DMS79 treated with DMSO at 0.1 percent for 48 hours (cell line): ENCODE data around the gene STRIP2.
"Not testable (repeated sequence)": the region's sequence is repeated elsewhere in the genome, so short reads cannot be mapped to it uniquely, and the experiment has no call there.

ENCODE experiments used
- DNase-seq: peaks from one replicate; lab custom pipeline; 2025; lab: John Stamatoyannopoulos, UW

Gene STRIP2

DNA sequence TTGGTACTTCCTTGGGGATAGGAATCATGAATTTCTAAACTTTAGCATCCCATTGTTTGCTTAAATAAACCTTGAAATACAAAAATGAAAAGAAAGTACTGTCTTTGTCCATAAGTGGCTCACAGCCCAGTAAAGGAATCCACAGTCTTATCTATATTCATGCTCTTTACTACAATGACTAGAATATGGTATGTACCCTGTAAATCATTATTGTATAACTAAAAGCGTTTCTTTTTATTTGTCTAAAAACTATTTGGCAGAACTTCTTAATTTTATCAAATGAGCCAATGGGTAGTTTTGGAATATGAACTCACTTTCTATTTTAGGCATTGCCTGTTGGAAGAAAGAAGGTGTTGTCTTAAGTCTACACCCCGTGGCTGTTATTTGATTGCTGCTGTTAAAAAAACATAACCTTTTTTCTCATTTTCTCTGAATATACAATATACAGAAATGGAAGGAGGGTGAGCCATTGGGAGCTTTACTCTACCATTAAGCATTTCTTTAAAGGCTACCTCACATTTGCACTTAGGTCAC lies 12.4 kb upstream of the STRIP2 start:
- no peak for DNase-seq

DNA sequence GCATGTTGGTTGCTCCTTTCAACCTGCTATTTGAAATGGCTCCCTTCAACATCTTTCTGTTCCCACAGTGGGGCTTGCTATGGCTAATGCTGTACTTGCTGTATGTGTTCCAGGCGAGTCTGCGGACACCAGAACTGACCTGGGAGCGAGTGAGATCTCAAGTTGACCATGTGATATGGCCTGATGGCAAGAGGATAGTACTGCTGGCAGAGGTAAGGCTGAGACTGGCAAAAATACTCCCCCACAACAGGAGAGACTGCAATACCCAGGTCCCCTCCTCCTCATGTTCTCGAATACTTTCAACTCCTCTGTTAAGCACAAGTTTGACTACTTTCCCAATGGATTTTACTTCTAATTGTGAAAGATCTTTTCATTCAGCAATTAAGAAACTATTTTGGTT lies 11.5 kb upstream of the STRIP2 start:
- no peak for DNase-seq

DNA sequence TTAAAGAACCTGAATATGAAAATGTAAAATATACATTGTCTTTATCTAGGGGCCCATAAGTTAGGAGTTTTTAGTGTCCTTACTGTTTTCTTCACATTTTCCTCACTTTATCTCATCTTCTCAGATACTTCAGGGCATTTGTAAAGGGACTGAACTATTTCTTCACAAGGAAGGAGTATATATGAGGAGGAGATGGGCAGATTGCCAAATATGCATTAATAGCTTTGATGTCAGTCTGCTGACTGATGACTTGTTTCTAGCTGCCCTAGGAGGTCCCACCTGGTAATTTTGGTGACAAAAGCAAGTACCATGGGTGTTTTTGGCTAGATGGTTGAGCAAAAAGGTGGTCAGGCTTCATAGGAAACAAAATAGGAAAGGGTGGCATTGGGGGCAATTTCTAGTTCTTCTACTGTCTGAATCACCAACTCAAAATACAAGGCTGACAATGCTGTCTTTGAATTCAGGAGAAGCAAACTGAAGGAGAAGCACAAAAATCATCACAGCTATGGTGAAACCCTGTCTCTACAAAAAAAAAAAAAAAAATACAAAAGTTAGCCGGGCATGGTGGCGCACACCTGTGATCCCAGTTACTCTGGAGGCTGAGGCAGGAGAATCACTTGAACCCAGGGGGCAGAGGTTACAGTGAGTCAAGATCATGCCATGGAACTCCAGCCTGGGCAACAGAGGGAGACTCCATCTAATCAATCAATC lies 10.4 kb upstream of the STRIP2 start:
- no peak for DNase-seq

DNA sequence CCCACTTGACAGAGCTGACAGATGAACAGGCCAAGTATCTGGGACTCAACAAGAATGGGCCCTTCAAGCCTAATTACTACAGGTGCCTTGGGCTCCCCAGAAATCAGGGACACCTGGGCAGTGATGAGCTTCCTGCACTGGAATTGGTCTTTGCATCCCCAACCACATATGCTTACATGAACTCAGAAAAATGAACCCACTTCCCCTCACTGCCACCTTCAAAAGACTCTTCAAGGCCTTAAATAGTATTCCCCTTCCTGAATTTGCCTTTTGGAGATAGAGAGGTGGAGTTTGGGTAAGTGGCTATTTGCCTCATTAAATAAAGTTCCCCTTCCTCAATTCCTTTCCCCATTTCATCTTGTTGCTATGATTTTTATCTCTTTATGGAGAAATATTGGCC lies 7.8 kb upstream of the STRIP2 start:
- no peak for DNase-seq

DNA sequence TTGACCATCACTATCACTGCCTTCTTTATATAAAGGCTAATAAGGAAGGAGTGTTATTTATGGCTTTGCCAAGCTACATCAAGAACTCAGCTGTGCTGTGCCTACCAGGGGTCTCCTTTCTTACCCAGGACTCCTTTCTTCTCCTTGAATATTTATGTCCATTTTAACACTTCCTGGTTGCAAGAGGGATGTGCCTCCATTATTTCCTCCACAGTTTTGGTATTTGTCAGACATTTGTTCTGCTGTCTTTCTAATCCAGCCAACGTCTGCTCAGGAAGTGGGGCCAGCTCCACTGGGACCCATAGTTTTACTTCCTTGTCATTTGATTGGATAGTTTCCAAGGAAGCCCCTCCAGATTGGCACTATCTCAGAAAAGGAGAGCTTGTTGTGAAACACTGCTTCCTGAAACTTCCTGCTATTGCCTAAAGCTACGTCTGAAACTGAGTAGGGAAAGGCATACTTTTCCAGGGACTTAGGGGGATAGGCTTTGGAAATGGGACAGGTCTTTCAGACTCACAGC lies 6.6 kb upstream of the STRIP2 start:
- no peak for DNase-seq

GRCh38 chr7:129431911-129432643 lies 2.2 kb upstream of the STRIP2 start:
- no peak for DNase-seq

- DNase-seq: peak; percentile 22
Observed at GRCh38 chr7:129434675-129435318, 565 bp downstream of the STRIP2 start.

DNA sequence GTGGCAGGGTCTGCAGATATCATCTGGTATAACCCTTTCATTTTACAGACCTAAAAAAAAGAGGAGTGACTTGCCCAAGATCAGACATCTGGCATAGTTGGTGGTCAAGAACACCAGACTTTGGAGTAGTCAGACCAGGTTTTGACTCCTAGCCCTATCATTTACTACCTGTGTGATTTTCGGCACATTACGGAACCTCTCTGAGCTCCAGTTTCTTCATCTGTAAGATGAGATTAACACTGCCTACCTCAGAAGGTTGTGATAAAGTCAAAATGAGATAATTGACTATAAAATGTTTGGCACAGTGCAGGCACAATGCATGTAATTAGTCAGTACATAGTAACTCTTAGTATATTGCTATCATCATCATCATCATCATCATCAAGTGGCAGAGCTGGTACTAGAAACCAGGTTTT lies 1.2 kb downstream of the STRIP2 start:
- no peak for DNase-seq

GRCh38 chr7:129436335-129436923 lies 2.2 kb downstream of the STRIP2 start:
- DNase-seq: peak; percentile 27

DNA sequence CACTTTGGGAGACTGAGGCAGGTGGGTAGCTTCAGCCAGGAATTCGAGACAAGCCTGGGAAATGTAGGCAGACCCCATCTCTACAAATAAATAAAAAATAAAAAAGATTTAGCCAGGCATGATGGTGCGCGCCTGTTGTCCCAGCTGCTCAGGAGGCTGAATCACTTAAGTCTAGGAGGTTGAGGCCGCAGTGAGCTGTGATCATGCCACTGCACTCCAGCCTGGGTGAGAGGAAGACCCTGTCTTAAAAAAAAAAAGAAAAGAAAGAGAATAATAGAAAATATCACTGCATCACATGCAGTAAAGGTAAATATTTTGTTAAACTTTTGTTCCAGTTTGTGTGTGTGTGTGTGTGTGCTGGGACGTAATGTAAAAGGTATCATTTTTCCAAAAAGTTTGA lies 3.0 kb downstream of the STRIP2 start:
- DNase-seq: no peak

GRCh38 chr7:129438281-129438838 lies 4.1 kb downstream of the STRIP2 start:
- no peak for DNase-seq

DNA sequence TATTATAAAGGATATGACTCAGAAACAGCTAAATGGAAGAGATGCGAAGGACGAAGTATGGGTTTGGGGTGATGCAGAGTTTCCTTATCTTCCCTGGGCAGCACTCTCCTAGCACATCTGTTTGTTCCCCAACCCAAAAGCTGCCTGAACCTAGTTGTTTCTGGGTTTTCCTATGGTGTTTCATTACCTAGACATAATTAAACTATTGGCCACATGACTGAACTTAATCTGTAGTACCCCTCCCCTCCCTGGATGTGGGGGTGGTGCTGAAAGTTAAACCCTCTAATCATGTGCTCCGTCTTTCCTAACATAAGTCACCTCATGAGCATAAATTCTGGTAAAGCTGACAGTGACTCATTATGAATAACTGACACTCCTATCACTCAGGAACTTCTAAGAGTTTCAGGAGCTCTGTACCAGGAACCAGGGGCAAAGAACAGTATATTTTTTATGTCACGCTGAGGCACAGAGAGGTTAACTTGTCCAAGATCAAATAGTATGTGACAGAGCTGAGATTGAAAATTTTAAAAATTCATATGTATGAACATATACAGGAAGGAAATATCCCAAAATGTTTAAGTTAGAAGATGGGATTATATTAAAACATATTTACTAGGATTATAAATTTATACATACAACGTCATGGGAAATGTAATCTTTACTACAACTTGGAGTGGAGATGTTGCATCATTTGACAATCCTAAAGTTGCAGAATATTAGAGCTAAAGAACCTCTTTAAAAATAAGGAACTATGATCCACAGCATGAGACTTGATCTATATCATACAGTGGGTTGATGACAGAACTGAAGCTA lies 4.8 kb downstream of the STRIP2 start:
- no peak for DNase-seq

- DNase-seq: no peak
Observed at GRCh38 chr7:129439963-129440625, 5.9 kb downstream of the STRIP2 start.

- no peak for DNase-seq
Observed at GRCh38 chr7:129443612-129444011, 9.4 kb downstream of the STRIP2 start.

- DNase-seq: not testable (repeated sequence)
Observed at GRCh38 chr7:129444776-129445175, 10.5 kb downstream of the STRIP2 start.

DNA sequence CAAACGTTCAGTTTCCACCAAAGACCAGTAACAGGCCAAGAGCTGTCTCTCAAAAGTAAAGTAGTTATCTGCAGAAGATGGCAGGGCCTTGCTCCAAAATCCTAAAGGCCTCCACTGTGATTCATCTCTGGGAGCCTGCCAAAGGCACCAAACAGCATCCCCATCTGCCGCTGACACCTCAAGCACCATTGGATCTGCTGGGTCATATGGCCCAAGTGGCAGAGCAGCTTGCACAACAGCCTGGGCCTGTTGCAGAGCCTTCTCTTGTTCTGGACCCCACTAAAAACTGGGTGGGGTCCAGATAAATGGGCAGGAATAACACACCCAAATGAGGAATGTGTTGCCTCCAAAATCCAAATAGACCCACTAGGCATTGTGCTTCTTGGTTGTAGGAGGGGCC lies 12.7 kb downstream of the STRIP2 start:
- DNase-seq: not testable (repeated sequence)

- DNase-seq: not testable (repeated sequence)
Observed at GRCh38 chr7:129447445-129447844, 13.2 kb downstream of the STRIP2 start.

DNA sequence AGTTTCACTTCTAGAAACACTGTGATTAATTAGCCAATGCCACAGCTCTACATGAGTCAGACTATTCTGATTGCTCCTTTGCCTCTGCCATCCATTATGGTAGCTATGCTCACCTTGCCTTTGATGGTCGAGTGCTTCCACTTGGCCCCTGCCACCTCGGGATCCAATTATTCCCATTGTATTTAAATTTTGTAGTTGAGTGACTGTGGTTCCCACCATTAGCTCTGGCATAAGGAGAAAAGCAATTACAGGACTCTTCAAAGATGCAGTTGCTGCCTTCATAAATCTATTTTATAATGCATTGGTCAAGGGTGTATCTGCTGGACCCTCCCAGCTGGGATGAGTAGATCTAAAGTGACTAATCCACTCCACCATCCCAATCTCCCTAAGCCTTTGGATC lies 14.4 kb downstream of the STRIP2 start:
- DNase-seq: not testable (repeated sequence)

DNA sequence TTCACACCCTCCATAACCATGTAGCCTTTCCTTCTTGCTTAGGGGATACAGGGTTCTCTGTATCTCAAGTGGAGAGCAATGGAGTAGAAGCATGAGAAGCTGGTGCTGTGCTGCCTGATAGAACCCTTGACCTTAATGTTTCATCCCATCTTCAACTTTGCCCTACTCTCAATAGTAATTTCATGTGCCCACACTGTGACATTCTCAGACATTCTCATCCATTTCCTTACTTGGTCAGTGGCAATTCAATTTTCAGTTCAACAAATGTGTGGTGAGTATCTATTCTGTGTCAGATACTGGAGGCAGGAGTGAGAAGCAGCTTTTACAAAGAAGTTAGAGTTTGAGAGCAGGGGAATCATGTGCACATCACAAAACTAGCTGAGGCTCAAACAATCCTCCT lies 16.1 kb downstream of the STRIP2 start:
- no peak for DNase-seq

DNA sequence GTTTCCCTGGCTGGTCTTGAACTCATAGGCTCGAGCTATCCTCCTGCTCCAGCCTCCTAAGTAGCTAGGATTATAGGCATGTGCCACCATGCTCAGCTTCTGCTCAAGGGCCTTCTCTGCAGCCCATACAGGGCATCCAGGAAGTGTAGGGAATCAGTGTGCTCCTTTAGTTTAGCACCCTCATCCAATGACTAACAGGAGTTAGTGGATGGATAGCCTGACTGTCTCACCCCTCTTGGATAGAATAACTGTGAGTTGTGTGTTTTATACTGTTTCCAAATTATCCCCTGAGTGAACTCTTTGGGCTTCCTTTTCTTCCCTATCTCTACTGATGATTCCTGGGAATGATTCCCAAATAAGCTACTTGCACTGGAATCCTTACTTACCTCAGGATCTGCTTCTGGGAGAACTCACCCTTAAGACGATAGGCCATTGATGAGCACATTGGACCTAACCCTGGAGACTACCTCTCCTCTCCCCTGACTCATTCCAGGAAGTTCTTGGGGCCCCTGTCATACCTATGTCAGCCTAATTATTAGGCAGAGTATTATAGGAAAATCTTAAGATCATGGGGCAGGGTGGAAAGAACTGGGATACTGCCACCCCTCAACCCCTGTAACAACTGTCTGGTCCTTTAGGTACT lies 18.5 kb downstream of the STRIP2 start:
- DNase-seq: no peak
